Parathyroid adenoma (tissue), 2 donors: ENCODE measurements around the gene THEMIS.

Experiments
- H2AFZ ChIP-seq: fragments of 300-600 bp; sonication (generic); one replicate; pipeline ENCODE4 v1.7.0; 2017; ENCODE audit warnings: antibody characterized with exemption, mild to moderate bottlenecking
- H3K27ac ChIP-seq: fragments of 300-600 bp; sonication (generic); one replicate; pipeline ENCODE4 v1.7.0; 2017
- H3K27me3 ChIP-seq: fragments of 300-600 bp; sonication (generic); one replicate; pipeline ENCODE4 v1.7.0; 2017; ENCODE audit warnings: low read length; ENCODE audit not compliant: control insufficient read depth, insufficient read depth
- H3K36me3 ChIP-seq: fragments of 300-600 bp; sonication (generic); one replicate; pipeline ENCODE4 v1.7.0; 2017; ENCODE audit warnings: low read length; ENCODE audit not compliant: control insufficient read depth, insufficient read depth
- H3K4me1 ChIP-seq: fragments of 300-600 bp; sonication (generic); one replicate; pipeline ENCODE4 v1.7.0; 2017; ENCODE audit warnings: control low read depth
- H3K4me2 ChIP-seq: fragments of 300-600 bp; sonication (generic); one replicate; pipeline ENCODE4 v1.7.0; 2017; ENCODE audit warnings: low read length
- H3K4me3 ChIP-seq: fragments of 300-600 bp; sonication (generic); one replicate; pipeline ENCODE4 v1.7.0; 2017; ENCODE audit warnings: low read depth, low read length
- H3K79me2 ChIP-seq: fragments of 300-600 bp; sonication (generic); one replicate; pipeline ENCODE4 v1.7.0; 2017; ENCODE audit warnings: control low read depth
- H3K9ac ChIP-seq: fragments of 300-600 bp; sonication (generic); one replicate; pipeline ENCODE4 v1.7.0; 2017; ENCODE audit warnings: mild to moderate bottlenecking
- H3K9me3 ChIP-seq: fragments of 300-600 bp; sonication (generic); one replicate; pipeline ENCODE4 v1.7.0; 2017; ENCODE audit warnings: low read length; ENCODE audit not compliant: control insufficient read depth
- TF ChIP-seq, protein P1 (sequence below): fragments of 300-600 bp; sonication (generic); IDR thresholded peaks from one replicate; pipeline ENCODE4 v1.7.0; 2017; ENCODE audit warnings: antibody characterized with exemption, mild to moderate bottlenecking
- donor health status: primary hyperparathyroidism.

THEMIS gene

GRCh38 chr6:127813699-127814027, 87.2 kb downstream of the THEMIS start:
- H3K27ac ChIP-seq = no peak overlapping the region
- H3K79me2 ChIP-seq = no peaks in the 10 kb centered on the region
- no peaks in the 10 kb centered on the region for H3K4me1 ChIP-seq
- H2AFZ ChIP-seq = no peak overlapping the region
- H3K9ac ChIP-seq = no peak overlapping the region
- H3K27me3 ChIP-seq = no peaks in the 10 kb centered on the region
- TF ChIP-seq, protein P1, sequence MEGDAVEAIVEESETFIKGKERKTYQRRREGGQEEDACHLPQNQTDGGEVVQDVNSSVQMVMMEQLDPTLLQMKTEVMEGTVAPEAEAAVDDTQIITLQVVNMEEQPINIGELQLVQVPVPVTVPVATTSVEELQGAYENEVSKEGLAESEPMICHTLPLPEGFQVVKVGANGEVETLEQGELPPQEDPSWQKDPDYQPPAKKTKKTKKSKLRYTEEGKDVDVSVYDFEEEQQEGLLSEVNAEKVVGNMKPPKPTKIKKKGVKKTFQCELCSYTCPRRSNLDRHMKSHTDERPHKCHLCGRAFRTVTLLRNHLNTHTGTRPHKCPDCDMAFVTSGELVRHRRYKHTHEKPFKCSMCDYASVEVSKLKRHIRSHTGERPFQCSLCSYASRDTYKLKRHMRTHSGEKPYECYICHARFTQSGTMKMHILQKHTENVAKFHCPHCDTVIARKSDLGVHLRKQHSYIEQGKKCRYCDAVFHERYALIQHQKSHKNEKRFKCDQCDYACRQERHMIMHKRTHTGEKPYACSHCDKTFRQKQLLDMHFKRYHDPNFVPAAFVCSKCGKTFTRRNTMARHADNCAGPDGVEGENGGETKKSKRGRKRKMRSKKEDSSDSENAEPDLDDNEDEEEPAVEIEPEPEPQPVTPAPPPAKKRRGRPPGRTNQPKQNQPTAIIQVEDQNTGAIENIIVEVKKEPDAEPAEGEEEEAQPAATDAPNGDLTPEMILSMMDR = no peak
- no peak overlapping the region for H3K4me2 ChIP-seq
- no peaks in the 10 kb centered on the region for H3K9me3 ChIP-seq
- no peak overlapping the region for H3K4me3 ChIP-seq
- no peaks in the 10 kb centered on the region for H3K36me3 ChIP-seq

- no peak overlapping the region for H3K4me3 ChIP-seq
- H3K4me1 ChIP-seq = no peaks in the 10 kb centered on the region
- H3K36me3 ChIP-seq = no peaks in the 10 kb centered on the region
- no peak overlapping the region for H3K27ac ChIP-seq
- no peak overlapping the region for H3K4me2 ChIP-seq
- no peaks in the 10 kb centered on the region for H3K9me3 ChIP-seq
- H3K27me3 ChIP-seq = no peaks in the 10 kb centered on the region
- no peak overlapping the region for H2AFZ ChIP-seq
- no peaks in the 10 kb centered on the region for H3K79me2 ChIP-seq
- no peak overlapping the region for H3K9ac ChIP-seq
- TF ChIP-seq, protein P1 = no peak
Measured at GRCh38 chr6:127812985-127813698, 87.7 kb downstream of the THEMIS start.

DNA sequence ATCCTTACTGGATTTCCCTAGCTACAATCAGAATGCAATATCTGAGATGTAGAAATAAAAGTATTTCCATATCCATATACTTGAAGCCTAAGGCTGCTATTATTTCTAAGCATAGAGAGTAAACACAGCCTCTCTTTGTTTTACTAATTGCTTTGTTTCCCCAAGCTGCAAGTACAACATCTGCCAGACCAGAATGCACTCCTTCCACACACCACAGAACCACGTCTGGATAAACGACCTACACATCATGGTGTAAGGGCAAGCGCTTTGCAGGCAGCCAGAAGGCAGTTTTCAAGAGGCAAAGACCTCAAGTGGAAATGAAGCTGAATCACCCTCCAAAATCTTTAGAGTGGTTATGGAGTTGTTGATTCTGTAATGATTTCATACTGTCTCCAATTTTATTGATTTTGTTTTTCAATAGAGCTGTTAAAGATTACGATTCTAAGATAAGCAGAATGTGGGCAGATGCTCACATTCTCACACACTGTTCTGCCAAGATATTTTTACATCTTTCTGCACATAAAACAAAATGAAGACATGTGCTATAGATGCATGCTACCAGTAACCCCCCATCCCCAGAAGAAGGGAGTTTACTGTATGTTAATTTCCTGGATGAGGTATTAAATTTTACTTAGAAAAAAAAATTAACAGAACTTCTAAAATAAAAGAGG, 88.8 kb downstream of the THEMIS start:
- Histone ChIP-seq H3K4me3 (no peak overlapping the region), H3K9ac (no peak overlapping the region), H3K9me3 (no peaks in the 10 kb centered on the region), H3K36me3 (no peaks in the 10 kb centered on the region), H3K27ac (no peak overlapping the region), H3K79me2 (no peaks in the 10 kb centered on the region), H3K27me3 (no peaks in the 10 kb centered on the region), H3K4me1 (no peaks in the 10 kb centered on the region), H3K4me2 (no peak overlapping the region), H2AFZ (no peak overlapping the region)
- TF ChIP-seq, protein P1 = no peak

GRCh38 chr6:127807806-127808517, 92.9 kb downstream of the THEMIS start:
- TF ChIP-seq, protein P1 = no peak
- Histone ChIP-seq H3K4me1 (no peaks in the 10 kb centered on the region), H3K4me2 (no peak overlapping the region), H3K9ac (no peak overlapping the region), H3K4me3 (no peak overlapping the region), H2AFZ (no peak overlapping the region), H3K36me3 (no peaks in the 10 kb centered on the region), H3K27me3 (no peaks in the 10 kb centered on the region), H3K9me3 (no peaks in the 10 kb centered on the region), H3K79me2 (no peaks in the 10 kb centered on the region), H3K27ac (no peak overlapping the region)
